Vagina (tissue), 2 donors: ENCODE results near the gene SEL1L. TPM values are rescaled to one million over a fixed set of nuclear protein-coding genes. Genes with fewer than 3 reads are reported as not detected.

ENCODE experiments used
- DNase-seq, 2 donors: peaks; one replicate each; pipeline ENCODE4 v3.0.0-alpha.2; 2017; ENCODE audit errors: extremely low spot score in 2 of 2
- H3K27ac ChIP-seq: fragments of 200-600 bp; sonication (generic); one replicate; pipeline ENCODE4 v1.5.1; 2019
- H3K27me3 ChIP-seq: fragments of 200-600 bp; sonication (generic); one replicate; pipeline ENCODE4 v1.5.1; 2019
- H3K36me3 ChIP-seq, 2 donors: fragments of 200-600 bp; sonication (generic); one replicate each; pipeline ENCODE4 v1.5.1; 2017 to 2019
- H3K4me1 ChIP-seq: fragments of 200-600 bp; sonication (generic); one replicate; pipeline ENCODE4 v1.5.1; 2019
- H3K4me3 ChIP-seq, 2 donors: fragments of 200-600 bp; sonication (generic); 1 replicate in 1 of 2; 2 replicates in 1 of 2; pipeline ENCODE4 v1.5.1; 2016 to 2019
- H3K9me3 ChIP-seq: fragments of 200-600 bp; sonication (generic); one replicate; pipeline ENCODE4 v1.5.1; 2019
- POLR2A ChIP-seq, 2 donors: fragments of 450-650 bp; IDR thresholded peaks; one replicate each; pipeline ENCODE4 v1.6.1; 2017; ENCODE audit warnings: antibody characterized with exemption in 2 of 2, mild to moderate bottlenecking in 2 of 2, moderate library complexity in 2 of 2
- POLR2AphosphoS5 ChIP-seq, 2 donors: sonication (generic); formaldehyde crosslinking; IDR thresholded peaks; one replicate each; pipeline ENCODE4 v1.9.0; 2017; ENCODE audit warnings: antibody characterized with exemption in 2 of 2, mild to moderate bottlenecking in 2 of 2, low read depth in 1 of 2; ENCODE audit not compliant: insufficient read depth in 1 of 2
- intact Hi-C: fragments of 100-400 bp; cut with DNase I; formaldehyde crosslinking; loops from one replicate; pipeline ENCODE4 v1.15.1; 2023
- total RNA-seq: library from RNA; depleted of rRNA; stranded (reverse); fragments of >200 nt; gene quantifications from one replicate; pipeline ENCODE4 v1.2.3, GENCODE V29; 2016
- TF ChIP-seq, protein P1 (sequence below), 3 experiments: fragments of 450-650 bp in 2 of 3; fragments of 200-600 bp in 1 of 3; sonication (generic) in 1 of 3; IDR thresholded peaks; one replicate each; pipeline ENCODE4 v1.5.1; 2017 to 2019; ENCODE audit warnings: antibody characterized with exemption in 3 of 3, mild to moderate bottlenecking in 2 of 3, moderate library complexity in 2 of 3

The SEL1L gene
- total RNA-seq, 1 donor from 2014 or later = 28.2 TPM

DNA sequence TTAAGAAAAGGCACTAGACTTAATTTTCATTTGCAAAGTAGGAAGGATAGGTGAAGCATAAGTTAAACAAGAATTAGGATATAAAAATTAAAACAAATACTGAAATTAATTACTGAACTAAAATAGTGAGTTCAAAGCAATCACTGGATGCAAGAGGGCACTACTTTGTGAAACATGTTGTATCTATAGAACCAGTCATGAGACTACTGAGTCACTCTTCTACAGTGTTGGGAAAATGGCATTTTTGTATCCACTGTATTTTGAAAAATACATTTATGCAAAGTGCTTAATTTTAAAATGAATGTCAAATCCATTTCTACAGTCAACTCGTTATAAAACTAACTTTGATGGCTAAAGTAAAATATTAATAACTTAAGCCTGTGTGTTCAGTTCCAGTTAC lies 47.9 kb downstream of the SEL1L start:
- Histone ChIP-seq H3K4me1 (no peaks in the 10 kb centered on the region), H3K9me3 (no peaks in the 10 kb centered on the region), H3K36me3 (peaks cover 0 to 78% of the 10 kb centered on the region in 2 donors), H3K27ac (no peak overlapping the region), H3K27me3 (no peaks in the 10 kb centered on the region), H3K4me3 (no peak overlapping the region)
- intact Hi-C loops = no loop called here
- TF ChIP-seq POLR2AphosphoS5 (IDR thresholded peaks at IDR 0.05; ENCODE audit: insufficient read depth in 1 of 2, low read depth in 1 of 2) (no peak), POLR2A (IDR thresholded peaks at IDR 0.05) (no peak)
- TF ChIP-seq, protein P1, sequence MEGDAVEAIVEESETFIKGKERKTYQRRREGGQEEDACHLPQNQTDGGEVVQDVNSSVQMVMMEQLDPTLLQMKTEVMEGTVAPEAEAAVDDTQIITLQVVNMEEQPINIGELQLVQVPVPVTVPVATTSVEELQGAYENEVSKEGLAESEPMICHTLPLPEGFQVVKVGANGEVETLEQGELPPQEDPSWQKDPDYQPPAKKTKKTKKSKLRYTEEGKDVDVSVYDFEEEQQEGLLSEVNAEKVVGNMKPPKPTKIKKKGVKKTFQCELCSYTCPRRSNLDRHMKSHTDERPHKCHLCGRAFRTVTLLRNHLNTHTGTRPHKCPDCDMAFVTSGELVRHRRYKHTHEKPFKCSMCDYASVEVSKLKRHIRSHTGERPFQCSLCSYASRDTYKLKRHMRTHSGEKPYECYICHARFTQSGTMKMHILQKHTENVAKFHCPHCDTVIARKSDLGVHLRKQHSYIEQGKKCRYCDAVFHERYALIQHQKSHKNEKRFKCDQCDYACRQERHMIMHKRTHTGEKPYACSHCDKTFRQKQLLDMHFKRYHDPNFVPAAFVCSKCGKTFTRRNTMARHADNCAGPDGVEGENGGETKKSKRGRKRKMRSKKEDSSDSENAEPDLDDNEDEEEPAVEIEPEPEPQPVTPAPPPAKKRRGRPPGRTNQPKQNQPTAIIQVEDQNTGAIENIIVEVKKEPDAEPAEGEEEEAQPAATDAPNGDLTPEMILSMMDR (IDR thresholded peaks at IDR 0.05) = no peak
- DNase-seq = no peak

DNA sequence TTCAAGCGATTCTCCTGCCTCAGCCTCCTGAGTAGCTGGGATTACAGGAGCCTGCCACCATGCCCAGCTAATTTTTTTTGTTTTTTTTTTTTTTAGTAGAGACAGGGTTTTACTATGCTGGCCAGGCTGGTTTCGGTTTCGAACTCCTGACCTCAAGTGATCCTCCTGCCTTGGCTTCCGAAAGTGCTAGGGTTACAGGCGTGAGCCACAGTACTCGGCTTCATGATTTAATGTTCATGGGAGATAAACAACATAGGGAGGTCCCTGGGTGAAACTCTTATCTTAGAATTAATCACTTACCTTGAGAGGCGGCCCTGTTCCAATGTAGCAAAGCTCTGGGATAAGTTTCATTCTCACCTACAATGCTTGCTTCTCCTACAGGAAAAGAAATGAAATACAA lies 48.3 kb downstream of the SEL1L start:
- Histone ChIP-seq H3K4me1 (no peaks in the 10 kb centered on the region), H3K4me3 (no peak overlapping the region), H3K27me3 (no peaks in the 10 kb centered on the region), H3K9me3 (no peaks in the 10 kb centered on the region), H3K27ac (no peak overlapping the region), H3K36me3 (peaks cover 0 to 75% of the 10 kb centered on the region in 2 donors)
- no peak for DNase-seq
- TF ChIP-seq, protein P1 (IDR thresholded peaks at IDR 0.05) = no peak
- TF ChIP-seq POLR2A (IDR thresholded peaks at IDR 0.05) = no peak
- no peak for TF ChIP-seq POLR2AphosphoS5 (IDR thresholded peaks at IDR 0.05; ENCODE audit: insufficient read depth in 1 of 2, low read depth in 1 of 2)
- intact Hi-C loops = no loop called here

DNA sequence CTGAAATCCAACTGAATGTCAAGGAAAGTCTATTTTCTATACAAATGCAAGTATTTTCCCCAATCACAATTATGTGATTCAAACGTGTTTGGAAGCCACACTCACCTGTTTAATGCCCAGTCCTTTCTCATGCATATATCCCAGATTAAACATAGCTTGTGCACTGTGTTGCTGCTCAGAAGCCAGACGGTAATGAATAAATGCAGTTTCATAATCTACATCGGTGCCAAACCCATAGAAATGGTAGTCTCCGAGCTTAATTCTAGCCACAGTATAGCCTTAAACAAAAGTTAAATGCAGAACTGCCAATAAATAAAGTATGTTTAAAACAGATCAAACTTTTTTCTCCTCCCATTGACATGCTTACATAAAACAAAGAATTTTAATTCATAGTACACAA lies 49.5 kb downstream of the SEL1L start:
- no peak overlapping the region for H3K27ac ChIP-seq
- no peak for DNase-seq
- peaks cover 0 to 72% of the 10 kb centered on the region in 2 donors for H3K36me3 ChIP-seq
- intact Hi-C loops = no loop called here
- TF ChIP-seq, protein P1 (IDR thresholded peaks at IDR 0.05) = no peak
- TF ChIP-seq POLR2AphosphoS5 (IDR thresholded peaks at IDR 0.05; ENCODE audit: insufficient read depth in 1 of 2, low read depth in 1 of 2) = no peak
- TF ChIP-seq POLR2A (IDR thresholded peaks at IDR 0.05) = no peak
- no peak overlapping the region for H3K4me3 ChIP-seq
- no peaks in the 10 kb centered on the region for H3K27me3 ChIP-seq
- H3K9me3 ChIP-seq = no peaks in the 10 kb centered on the region
- no peaks in the 10 kb centered on the region for H3K4me1 ChIP-seq

DNA sequence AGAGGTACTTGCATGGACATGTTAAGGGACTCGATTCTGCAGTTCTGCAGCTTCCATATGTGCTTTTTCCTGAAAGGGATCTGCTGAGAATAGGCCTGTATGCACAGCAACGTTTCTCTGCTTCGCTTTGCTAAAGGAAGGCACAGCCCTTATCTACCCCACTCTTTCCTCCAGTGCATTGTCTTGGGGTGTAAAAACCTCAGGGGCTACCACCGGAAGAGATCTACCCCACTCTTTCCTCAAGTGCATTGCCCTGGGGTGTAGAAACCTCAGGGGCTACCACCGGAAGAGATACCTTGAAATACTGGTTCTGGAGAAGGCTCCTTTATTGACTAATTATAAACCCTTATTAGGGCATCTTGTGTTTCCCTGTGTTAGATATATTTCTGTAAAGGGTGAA lies 52.9 kb downstream of the SEL1L start:
- no peaks in the 10 kb centered on the region for H3K9me3 ChIP-seq
- no peaks in the 10 kb centered on the region for H3K27me3 ChIP-seq
- no peak overlapping the region for H3K27ac ChIP-seq
- no peaks in the 10 kb centered on the region for H3K4me1 ChIP-seq
- no peak for DNase-seq
- TF ChIP-seq, protein P1 (IDR thresholded peaks at IDR 0.05) = no peak
- no peak for TF ChIP-seq POLR2AphosphoS5 (IDR thresholded peaks at IDR 0.05; ENCODE audit: insufficient read depth in 1 of 2, low read depth in 1 of 2)
- no peak for TF ChIP-seq POLR2A (IDR thresholded peaks at IDR 0.05)
- intact Hi-C loops = no loop called here
- H3K4me3 ChIP-seq = no peak overlapping the region
- H3K36me3 ChIP-seq = peaks cover 4 to 67% of the 10 kb centered on the region in 2 donors

DNA sequence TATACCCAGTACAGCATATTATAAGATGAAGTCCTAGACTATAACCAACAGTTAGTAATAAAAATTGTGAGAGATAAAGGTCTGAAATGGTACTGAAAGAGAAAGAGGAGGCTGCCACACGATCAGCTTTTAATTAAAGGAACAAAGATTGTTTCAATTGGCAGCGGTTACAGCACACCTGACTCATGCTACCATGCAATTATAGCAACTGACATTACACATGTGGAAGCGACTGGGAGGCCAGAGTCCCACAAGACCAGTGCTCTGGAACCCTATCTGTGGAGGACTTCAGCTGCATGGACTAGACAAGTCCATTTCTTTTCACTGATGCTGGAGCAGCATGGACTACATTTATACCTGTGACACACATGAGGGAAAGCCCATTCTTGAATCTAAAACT lies 55.2 kb downstream of the SEL1L start:
- no peak for DNase-seq
- Histone ChIP-seq H3K36me3 (peaks cover 4 to 59% of the 10 kb centered on the region in 2 donors), H3K27ac (no peak overlapping the region), H3K4me3 (no peak overlapping the region), H3K9me3 (no peaks in the 10 kb centered on the region), H3K27me3 (no peaks in the 10 kb centered on the region), H3K4me1 (peaks cover 6% of the 10 kb centered on the region)
- TF ChIP-seq POLR2AphosphoS5 (IDR thresholded peaks at IDR 0.05; ENCODE audit: insufficient read depth in 1 of 2, low read depth in 1 of 2) (no peak), POLR2A (IDR thresholded peaks at IDR 0.05) (no peak)
- TF ChIP-seq, protein P1 (IDR thresholded peaks at IDR 0.05) = no peak
- intact Hi-C loops = no loop called here
